Measurements from ENCODE around the gene DGUOK.
"Not testable (repeated sequence)": the region's sequence is repeated elsewhere in the genome, so short reads cannot be mapped to it uniquely, and the experiment has no call there.

Gene DGUOK

GRCh38 chr2:73897240-73897583 lies 29.5 kb upstream of the DGUOK start:
- no peak for TF ChIP-seq CTCF (IDR thresholded peaks at IDR 0.05; ENCODE audit: low read depth, low read length)
- no peak overlapping the region for H3K4me3 ChIP-seq (ENCODE audit: low read depth, low read length)

GRCh38 chr2:73897934-73898333 lies 28.7 kb upstream of the DGUOK start:
- H3K36me3 ChIP-seq, result no peaks in the 10 kb centered on the region
- H3K9me3 ChIP-seq (ENCODE audit: severe bottlenecking), result no peaks in the 10 kb centered on the region
- TF ChIP-seq CTCF (IDR thresholded peaks at IDR 0.05; ENCODE audit: low read depth, low read length), result no peak
- DNase-seq, result no peak
- H3K27ac ChIP-seq, result no peak overlapping the region
- no peak overlapping the region for H3K4me3 ChIP-seq (ENCODE audit: low read depth, low read length)
- no peaks in the 10 kb centered on the region for H3K27me3 ChIP-seq (ENCODE audit: insufficient read depth, low read depth, severe bottlenecking)

More at GRCh38 chr2:73897240-73897583, 29.5 kb upstream of the DGUOK start:
- DNase-seq, result no peak
- H3K9me3 ChIP-seq (ENCODE audit: severe bottlenecking), result no peaks in the 10 kb centered on the region
- no peaks in the 10 kb centered on the region for H3K36me3 ChIP-seq
- no peaks in the 10 kb centered on the region for H3K27me3 ChIP-seq (ENCODE audit: insufficient read depth, low read depth, severe bottlenecking)
- no peak overlapping the region for H3K27ac ChIP-seq

GRCh38 chr2:73899801-73900336 lies 26.8 kb upstream of the DGUOK start:
- H3K27me3 ChIP-seq (ENCODE audit: insufficient read depth, low read depth, severe bottlenecking), result no peaks in the 10 kb centered on the region

GRCh38 chr2:73901143-73901542 lies 25.5 kb upstream of the DGUOK start:
- Histone ChIP-seq H3K4me3 (ENCODE audit: low read depth, low read length) (no peak overlapping the region), H3K27ac (no peak overlapping the region), H3K9me3 (ENCODE audit: severe bottlenecking) (no peaks in the 10 kb centered on the region), H3K36me3 (no peaks in the 10 kb centered on the region), H3K27me3 (ENCODE audit: insufficient read depth, low read depth, severe bottlenecking) (no peaks in the 10 kb centered on the region)
- no peak for TF ChIP-seq CTCF (IDR thresholded peaks at IDR 0.05; ENCODE audit: low read depth, low read length)
- no peak for DNase-seq

More at GRCh38 chr2:73899801-73900336, 26.8 kb upstream of the DGUOK start:
- peak overlapping the region; percentile 9; the same call in 1 of the 2 replicates for H3K27ac ChIP-seq
- no peaks in the 10 kb centered on the region for H3K9me3 ChIP-seq (ENCODE audit: severe bottlenecking)
- DNase-seq, result peak; percentile 22
- no peak overlapping the region for H3K4me3 ChIP-seq (ENCODE audit: low read depth, low read length)
- no peaks in the 10 kb centered on the region for H3K36me3 ChIP-seq
- TF ChIP-seq CTCF (IDR thresholded peaks at IDR 0.05; ENCODE audit: low read depth, low read length), result no peak

GRCh38 chr2:73902284-73902683 lies 24.4 kb upstream of the DGUOK start:
- Histone ChIP-seq H3K27ac (no peak overlapping the region), H3K27me3 (ENCODE audit: insufficient read depth, low read depth, severe bottlenecking) (no peaks in the 10 kb centered on the region)
- no peak for TF ChIP-seq CTCF (IDR thresholded peaks at IDR 0.05; ENCODE audit: low read depth, low read length)

GRCh38 chr2:73903313-73903712 lies 23.4 kb upstream of the DGUOK start:
- no peak overlapping the region for H3K4me3 ChIP-seq (ENCODE audit: low read depth, low read length)
- no peaks in the 10 kb centered on the region for H3K27me3 ChIP-seq (ENCODE audit: insufficient read depth, low read depth, severe bottlenecking)
- no peaks in the 10 kb centered on the region for H3K36me3 ChIP-seq
- DNase-seq, result no peak
- H3K27ac ChIP-seq, result no peak overlapping the region
- TF ChIP-seq CTCF (IDR thresholded peaks at IDR 0.05; ENCODE audit: low read depth, low read length), result no peak
- H3K9me3 ChIP-seq (ENCODE audit: severe bottlenecking), result no peaks in the 10 kb centered on the region

More at GRCh38 chr2:73902284-73902683, 24.4 kb upstream of the DGUOK start:
- no peak overlapping the region for H3K4me3 ChIP-seq (ENCODE audit: low read depth, low read length)
- no peak for DNase-seq
- no peaks in the 10 kb centered on the region for H3K36me3 ChIP-seq
- no peaks in the 10 kb centered on the region for H3K9me3 ChIP-seq (ENCODE audit: severe bottlenecking)

GRCh38 chr2:73903949-73904613 lies 22.6 kb upstream of the DGUOK start:
- not testable (repeated sequence) for H3K4me3 ChIP-seq (ENCODE audit: low read depth, low read length); H3K27ac ChIP-seq; DNase-seq; H3K27me3 ChIP-seq (ENCODE audit: insufficient read depth, low read depth, severe bottlenecking); H3K9me3 ChIP-seq (ENCODE audit: severe bottlenecking); H3K36me3 ChIP-seq

All from WERI-Rb-1 (cell line).